ENCODE data around the gene CERKL. TPM values are rescaled to one million over a fixed set of nuclear protein-coding genes. Genes with fewer than 3 reads are reported as not detected.

Gene CERKL
- total and polyA plus RNA-seq, 12 donors, result not detected

- Histone ChIP-seq H3K27ac (no peak overlapping the region), H3K4me3 (no peak overlapping the region), H3K9me3 (no peaks in the 10 kb centered on the region), H3K4me1 (no peaks in the 10 kb centered on the region), H3K27me3 (peaks cover 0 to 23% (median 0%) of the 10 kb centered on the region in 7 donors), H3K36me3 (no peaks in the 10 kb centered on the region)
- no peak for DNase-seq
- no peak for TF ChIP-seq CTCF (IDR thresholded peaks at IDR 0.05)
- intact Hi-C loops (cut with DNase I), result no loop called here
- no peak for ATAC-seq
Observed at GRCh38 chr2:181623159-181623558, 33.7 kb downstream of the CERKL start.

GRCh38 chr2:181621779-181622490 is 35.0 kb downstream of the CERKL start:
- Histone ChIP-seq H3K9me3 (no peaks in the 10 kb centered on the region), H3K4me1 (no peaks in the 10 kb centered on the region), H3K27me3 (peaks cover 0 to 23% (median 0%) of the 10 kb centered on the region in 7 donors), H3K36me3 (no peaks in the 10 kb centered on the region), H3K27ac (no peak overlapping the region), H3K4me3 (no peak overlapping the region)
- 79 to 81% methylated on average over 3 of the region's 3 CpGs for WGBS, 2 donors
- ATAC-seq (no peak), DNase-seq (no peak)
- intact Hi-C loops (cut with DNase I), result no loop called here
- no peak for TF ChIP-seq CTCF (IDR thresholded peaks at IDR 0.05)

- no peaks in the 10 kb centered on the region for H3K4me1 ChIP-seq
- H3K9me3 ChIP-seq, result no peaks in the 10 kb centered on the region
- no peaks in the 10 kb centered on the region for H3K36me3 ChIP-seq
- no peak overlapping the region for H3K4me3 ChIP-seq
- no peak for ATAC-seq
- no peak overlapping the region for H3K27ac ChIP-seq
- DNase-seq, result no peak
- intact Hi-C loops (cut with DNase I), result no loop called here
- no peak for TF ChIP-seq CTCF (IDR thresholded peaks at IDR 0.05)
- WGBS, 2 donors, result 83 to 84% methylated on average over 2 of the region's 2 CpGs
- peaks cover 0 to 21% (median 0%) of the 10 kb centered on the region in 7 donors for H3K27me3 ChIP-seq
Observed at GRCh38 chr2:181619516-181619915, 37.4 kb downstream of the CERKL start.

- Histone ChIP-seq H3K4me3 (no peak overlapping the region), H3K36me3 (no peaks in the 10 kb centered on the region), H3K27ac (no peak overlapping the region), H3K4me1 (no peaks in the 10 kb centered on the region), H3K9me3 (no peaks in the 10 kb centered on the region), H3K27me3 (peaks cover 0 to 4% (median 0%) of the 10 kb centered on the region in 7 donors)
- 44 to 58% methylated on average over 1 of the region's 1 CpG for WGBS, 2 donors
- no peak for TF ChIP-seq CTCF (IDR thresholded peaks at IDR 0.05)
- DNase-seq, result no peak
- intact Hi-C loops (cut with DNase I), result no loop called here
- ATAC-seq, result no peak
Observed at GRCh38 chr2:181616715-181617114, 40.2 kb downstream of the CERKL start.
